Activated CD4-positive, alpha-beta T cell treated with anti-CD3 and anti-CD28 coated beads for 36 hours (primary cell): ENCODE results near the gene RAPH1. TPM values are rescaled to one million over a fixed set of nuclear protein-coding genes. Genes with fewer than 3 reads are reported as not detected.

Experiments
- ATAC-seq: fragments of 200-7000 bp; cut with Tn5 transposase; one replicate; pipeline ENCODE4 v1.10.0; 2021; ENCODE audit warnings: mild to moderate bottlenecking, moderate library complexity
- CTCF ChIA-PET: fragments of 350-600 bp; sonication (Branson Sonifier 250); formaldehyde crosslinking; loops from one replicate; lab custom pipeline; 2021; ENCODE audit warnings: antibody characterized with exemption; lab: Charles Lee
- POLR2A ChIA-PET: fragments of 350-600 bp; sonication (Branson Sonifier 250); formaldehyde crosslinking; loops from one replicate; lab custom pipeline; 2021; ENCODE audit warnings: antibody characterized with exemption, inconsistent platforms; lab: Charles Lee
- DNase-seq: peaks from one replicate; pipeline ENCODE4 v3.0.0-alpha.2; 2020
- H3K27ac Mint-ChIP-seq: one replicate; pipeline ENCODE4 v1.8.0; 2021; ENCODE audit warnings: mixed read lengths
- H3K27me3 Mint-ChIP-seq: one replicate; pipeline ENCODE4 v1.8.0; 2021; ENCODE audit warnings: mixed read lengths
- H3K36me3 Mint-ChIP-seq: one replicate; pipeline ENCODE4 v1.8.0; 2021; ENCODE audit warnings: low read depth, mixed read lengths
- H3K4me1 Mint-ChIP-seq: one replicate; pipeline ENCODE4 v1.8.0; 2021; ENCODE audit warnings: mixed read lengths
- H3K4me3 Mint-ChIP-seq: one replicate; pipeline ENCODE4 v1.8.0; 2021; ENCODE audit warnings: mild to moderate bottlenecking, moderate library complexity, mixed read lengths
- H3K9me3 Mint-ChIP-seq: one replicate; pipeline ENCODE4 v1.8.0; 2021; ENCODE audit warnings: low read depth, mixed read lengths
- intact Hi-C, 2 experiments: fragments of 100-400 bp; cut with DNase I in 1 of 2; cut with micrococcal nuclease in 1 of 2; formaldehyde crosslinking; loops; one replicate each; pipeline versions ENCODE4 v1.14.2 to v1.15.1; 2022 to 2024; cut with DNase I, micrococcal nuclease
- total RNA-seq, 2 experiments: library from RNA; stranded (reverse); gene quantifications; one replicate each; pipeline ENCODE4 v1.2.3, GENCODE V29; 2021

RAPH1 gene, protein sequence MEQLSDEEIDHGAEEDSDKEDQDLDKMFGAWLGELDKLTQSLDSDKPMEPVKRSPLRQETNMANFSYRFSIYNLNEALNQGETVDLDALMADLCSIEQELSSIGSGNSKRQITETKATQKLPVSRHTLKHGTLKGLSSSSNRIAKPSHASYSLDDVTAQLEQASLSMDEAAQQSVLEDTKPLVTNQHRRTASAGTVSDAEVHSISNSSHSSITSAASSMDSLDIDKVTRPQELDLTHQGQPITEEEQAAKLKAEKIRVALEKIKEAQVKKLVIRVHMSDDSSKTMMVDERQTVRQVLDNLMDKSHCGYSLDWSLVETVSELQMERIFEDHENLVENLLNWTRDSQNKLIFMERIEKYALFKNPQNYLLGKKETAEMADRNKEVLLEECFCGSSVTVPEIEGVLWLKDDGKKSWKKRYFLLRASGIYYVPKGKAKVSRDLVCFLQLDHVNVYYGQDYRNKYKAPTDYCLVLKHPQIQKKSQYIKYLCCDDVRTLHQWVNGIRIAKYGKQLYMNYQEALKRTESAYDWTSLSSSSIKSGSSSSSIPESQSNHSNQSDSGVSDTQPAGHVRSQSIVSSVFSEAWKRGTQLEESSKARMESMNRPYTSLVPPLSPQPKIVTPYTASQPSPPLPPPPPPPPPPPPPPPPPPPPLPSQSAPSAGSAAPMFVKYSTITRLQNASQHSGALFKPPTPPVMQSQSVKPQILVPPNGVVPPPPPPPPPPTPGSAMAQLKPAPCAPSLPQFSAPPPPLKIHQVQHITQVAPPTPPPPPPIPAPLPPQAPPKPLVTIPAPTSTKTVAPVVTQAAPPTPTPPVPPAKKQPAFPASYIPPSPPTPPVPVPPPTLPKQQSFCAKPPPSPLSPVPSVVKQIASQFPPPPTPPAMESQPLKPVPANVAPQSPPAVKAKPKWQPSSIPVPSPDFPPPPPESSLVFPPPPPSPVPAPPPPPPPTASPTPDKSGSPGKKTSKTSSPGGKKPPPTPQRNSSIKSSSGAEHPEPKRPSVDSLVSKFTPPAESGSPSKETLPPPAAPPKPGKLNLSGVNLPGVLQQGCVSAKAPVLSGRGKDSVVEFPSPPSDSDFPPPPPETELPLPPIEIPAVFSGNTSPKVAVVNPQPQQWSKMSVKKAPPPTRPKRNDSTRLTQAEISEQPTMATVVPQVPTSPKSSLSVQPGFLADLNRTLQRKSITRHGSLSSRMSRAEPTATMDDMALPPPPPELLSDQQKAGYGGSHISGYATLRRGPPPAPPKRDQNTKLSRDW
- 1 to 10 TPM; 8.5 to 9.9 TPM for total RNA-seq

- ChIA-PET POLR2A (interaction anchor here (0.5 to 0.7 kb wide), 3 partner anchors 207 to 1269 kb away, joined by 3 to 5 read pairs (median 4); no protein-coding TSS in a partner anchor), CTCF (interaction anchor here (0.6 to 0.7 kb wide), 2 partner anchors 52 to 111 kb away, joined by 3 read pairs; no protein-coding TSS in a partner anchor)
- Mint-ChIP-seq H3K9me3 (peaks cover 21% of the 10 kb centered on the region), H3K4me3 (peak within 1 kb of the TSS; percentile 74), H3K27me3 (peaks cover 9% of the 10 kb centered on the region), H3K4me1 (peaks cover 30% of the 10 kb centered on the region), H3K27ac (peak within 1 kb of the TSS; percentile 56), H3K36me3 (peaks cover 8% of the 10 kb centered on the region)
- ATAC-seq (peak; percentile 77), DNase-seq (peak; percentile 85)
- intact Hi-C loops: loop anchor here (1.0 to 2.0 kb wide), 7 partner anchors 44 to 1158 kb away; partner anchors contain the start of genes BMPR2 (in 1 of the 2) and CD28 (in 1 of the 2)
Observed at GRCh38 chr2:203535078-203535783, at the start of gene RAPH1. TSS of gene RAPH1 (minus strand) at chr2:203535301. CDS start at chr2:203495353, 39,948 bp downstream.

GRCh38 chr2:203584784-203585183, 49.7 kb upstream of the RAPH1 start:
- ChIA-PET CTCF (interaction anchor here (1.4 kb wide), 1 partner anchor 10 kb away, joined by 3 read pairs; no protein-coding TSS in a partner anchor), POLR2A (interaction anchor here (1.0 kb wide), 1 partner anchor 122 kb away, joined by 3 read pairs; no protein-coding TSS in a partner anchor)
- ATAC-seq (no peak), DNase-seq (no peak)
- H3K4me3 Mint-ChIP-seq: no peak overlapping the region
- peaks cover 20% of the 10 kb centered on the region for H3K4me1 Mint-ChIP-seq
- intact Hi-C loops: loop anchor here in 1 of 2 experiments (5.0 kb wide), 1 partner anchor 218 kb away; no protein-coding TSS in a partner anchor
- H3K9me3 Mint-ChIP-seq: no peaks in the 10 kb centered on the region
- H3K27me3 Mint-ChIP-seq: no peaks in the 10 kb centered on the region
- H3K27ac Mint-ChIP-seq: no peak overlapping the region
- no peaks in the 10 kb centered on the region for H3K36me3 Mint-ChIP-seq

- ChIA-PET CTCF (interaction anchor here (0.6 to 1.3 kb wide), 5 partner anchors 13 to 1122 kb away, joined by 3 to 5 read pairs (median 3); no protein-coding TSS in a partner anchor), POLR2A (interaction anchor here (0.6 kb wide), 1 partner anchor 182 kb away, joined by 3 read pairs; no protein-coding TSS in a partner anchor)
- peaks cover 30% of the 10 kb centered on the region for H3K4me1 Mint-ChIP-seq
- no peaks in the 10 kb centered on the region for H3K9me3 Mint-ChIP-seq
- H3K27ac Mint-ChIP-seq: no peak overlapping the region
- intact Hi-C loops: loop anchor here in 1 of 2 experiments (5.0 kb wide), 1 partner anchor 219 kb away; no protein-coding TSS in a partner anchor
- no peaks in the 10 kb centered on the region for H3K27me3 Mint-ChIP-seq
- ATAC-seq (peak; percentile 50), DNase-seq (peak; percentile 59)
- H3K36me3 Mint-ChIP-seq: no peaks in the 10 kb centered on the region
- H3K4me3 Mint-ChIP-seq: no peak overlapping the region
Observed at GRCh38 chr2:203583701-203584100, 48.6 kb upstream of the RAPH1 start.

GRCh38 chr2:203583084-203583695, 48.1 kb upstream of the RAPH1 start:
- ATAC-seq: no peak
- Mint-ChIP-seq H3K9me3 (no peaks in the 10 kb centered on the region), H3K36me3 (no peaks in the 10 kb centered on the region), H3K27ac (no peak overlapping the region), H3K4me3 (no peak overlapping the region), H3K4me1 (peaks cover 31% of the 10 kb centered on the region), H3K27me3 (no peaks in the 10 kb centered on the region)
- intact Hi-C loops: loop anchor here in 1 of 2 experiments (5.0 kb wide), 1 partner anchor 219 kb away; no protein-coding TSS in a partner anchor
- no peak for DNase-seq
- ChIA-PET POLR2A (interaction anchor here (0.6 kb wide), 1 partner anchor 183 kb away, joined by 3 read pairs; no protein-coding TSS in a partner anchor), CTCF (interaction anchor here (0.6 to 1.3 kb wide), 5 partner anchors 13 to 1121 kb away, joined by 3 read pairs; no protein-coding TSS in a partner anchor)

DNA sequence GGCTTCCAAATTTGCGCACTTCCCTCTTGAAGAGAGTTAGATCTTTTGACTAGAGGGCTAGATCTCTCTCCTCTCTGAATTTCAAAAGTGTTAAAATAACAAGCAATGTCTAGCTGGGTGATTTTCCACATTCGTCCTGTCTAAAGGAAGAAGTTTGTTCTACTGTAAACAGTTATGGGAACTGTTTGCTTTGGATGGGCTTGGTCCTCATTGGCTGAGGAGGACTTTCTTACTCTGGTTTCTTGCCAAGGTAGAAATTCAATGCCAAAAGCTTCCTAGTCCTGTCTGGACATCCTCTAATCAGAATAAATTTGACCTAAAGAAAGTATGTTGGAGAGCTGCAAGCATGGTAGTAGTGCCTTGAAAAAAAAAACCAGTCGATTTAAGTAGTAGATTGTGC, 47.4 kb upstream of the RAPH1 start:
- Mint-ChIP-seq H3K9me3 (no peaks in the 10 kb centered on the region), H3K36me3 (no peaks in the 10 kb centered on the region), H3K27me3 (no peaks in the 10 kb centered on the region), H3K4me1 (peaks cover 31% of the 10 kb centered on the region), H3K27ac (no peak overlapping the region), H3K4me3 (no peak overlapping the region)
- intact Hi-C loops: loop anchor here in 1 of 2 experiments (5.0 kb wide), 1 partner anchor 220 kb away; no protein-coding TSS in a partner anchor
- DNase-seq: no peak
- ATAC-seq: no peak
- POLR2A ChIA-PET: no interaction called here
- CTCF ChIA-PET: interaction anchor here (0.6 kb wide), 1 partner anchor 135 kb away, joined by 3 read pairs; no protein-coding TSS in a partner anchor

DNA sequence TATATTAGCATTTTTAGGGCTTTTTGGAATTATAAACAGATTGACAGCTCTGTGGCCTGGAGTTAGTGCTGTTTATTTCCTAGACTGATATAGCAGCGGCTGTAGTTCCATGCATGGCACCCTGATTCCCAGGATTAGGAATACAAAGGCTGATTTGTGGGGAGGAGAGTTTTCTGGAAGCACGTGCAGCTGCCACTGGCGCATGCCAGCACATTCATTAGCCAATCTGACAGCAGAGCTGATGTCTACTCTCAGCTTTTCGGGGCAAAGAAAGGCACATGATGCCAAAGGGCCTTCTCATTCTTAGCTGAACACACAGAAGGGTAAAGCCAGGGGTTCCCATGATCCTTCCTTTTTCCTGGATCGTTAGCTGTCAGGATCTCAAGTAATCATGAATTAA, 45.7 kb upstream of the RAPH1 start:
- intact Hi-C loops: loop anchor here in 1 of 2 experiments (5.0 kb wide), 1 partner anchor 221 kb away; no protein-coding TSS in a partner anchor

DNA sequence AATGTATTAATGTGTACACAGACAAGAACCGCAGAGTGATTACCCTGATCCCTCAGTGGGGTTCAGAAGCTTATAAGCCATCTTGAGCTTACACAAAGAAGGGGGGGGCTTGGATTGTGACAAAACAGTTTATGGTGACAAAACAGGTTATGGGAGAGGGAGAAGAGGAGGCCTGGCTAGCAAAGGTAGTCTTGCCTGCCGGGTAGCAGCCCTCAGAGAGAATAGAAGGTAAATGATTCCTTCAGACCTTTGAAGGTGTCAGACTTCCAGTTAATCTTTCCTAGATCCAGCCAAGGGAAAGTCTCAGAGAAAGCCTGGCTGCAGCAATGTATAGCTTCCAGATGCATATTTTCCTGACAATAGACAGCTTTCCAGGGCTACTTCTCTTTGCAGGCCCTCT, 44.6 kb upstream of the RAPH1 start:
- Mint-ChIP-seq H3K9me3 (no peaks in the 10 kb centered on the region), H3K36me3 (no peaks in the 10 kb centered on the region), H3K4me3 (no peak overlapping the region), H3K4me1 (peaks cover 23% of the 10 kb centered on the region), H3K27ac (peak overlapping the region; percentile 78), H3K27me3 (no peaks in the 10 kb centered on the region)
- CTCF ChIA-PET: interaction anchor here (0.6 to 1.8 kb wide), 4 partner anchors 12 to 236 kb away, joined by 3 to 7 read pairs (median 3); no protein-coding TSS in a partner anchor
- no peak for ATAC-seq
- intact Hi-C loops: loop anchor here (1.0 to 5.0 kb wide), 8 partner anchors 19 to 313 kb away; partner anchors contain the start of genes CD28 (in 2 of the 2) and RAPH1 (in 2 of the 2)
- POLR2A ChIA-PET: interaction anchor here (1.2 kb wide), 2 partner anchors 20 to 250 kb away, joined by 3 to 4 read pairs; no protein-coding TSS in a partner anchor
- no peak for DNase-seq

More for the DNA sequence above, 45.7 kb upstream of the RAPH1 start:
- peaks cover 29% of the 10 kb centered on the region for H3K4me1 Mint-ChIP-seq
- no peaks in the 10 kb centered on the region for H3K9me3 Mint-ChIP-seq
- DNase-seq (no peak), ATAC-seq (no peak)
- H3K27me3 Mint-ChIP-seq: no peaks in the 10 kb centered on the region
- no peaks in the 10 kb centered on the region for H3K36me3 Mint-ChIP-seq
- ChIA-PET CTCF (interaction anchor here (0.6 to 1.8 kb wide), 2 partner anchors 234 to 236 kb away, joined by 7 read pairs; no protein-coding TSS in a partner anchor), POLR2A (no interaction called here)
- H3K4me3 Mint-ChIP-seq: no peak overlapping the region
- no peak overlapping the region for H3K27ac Mint-ChIP-seq

DNA sequence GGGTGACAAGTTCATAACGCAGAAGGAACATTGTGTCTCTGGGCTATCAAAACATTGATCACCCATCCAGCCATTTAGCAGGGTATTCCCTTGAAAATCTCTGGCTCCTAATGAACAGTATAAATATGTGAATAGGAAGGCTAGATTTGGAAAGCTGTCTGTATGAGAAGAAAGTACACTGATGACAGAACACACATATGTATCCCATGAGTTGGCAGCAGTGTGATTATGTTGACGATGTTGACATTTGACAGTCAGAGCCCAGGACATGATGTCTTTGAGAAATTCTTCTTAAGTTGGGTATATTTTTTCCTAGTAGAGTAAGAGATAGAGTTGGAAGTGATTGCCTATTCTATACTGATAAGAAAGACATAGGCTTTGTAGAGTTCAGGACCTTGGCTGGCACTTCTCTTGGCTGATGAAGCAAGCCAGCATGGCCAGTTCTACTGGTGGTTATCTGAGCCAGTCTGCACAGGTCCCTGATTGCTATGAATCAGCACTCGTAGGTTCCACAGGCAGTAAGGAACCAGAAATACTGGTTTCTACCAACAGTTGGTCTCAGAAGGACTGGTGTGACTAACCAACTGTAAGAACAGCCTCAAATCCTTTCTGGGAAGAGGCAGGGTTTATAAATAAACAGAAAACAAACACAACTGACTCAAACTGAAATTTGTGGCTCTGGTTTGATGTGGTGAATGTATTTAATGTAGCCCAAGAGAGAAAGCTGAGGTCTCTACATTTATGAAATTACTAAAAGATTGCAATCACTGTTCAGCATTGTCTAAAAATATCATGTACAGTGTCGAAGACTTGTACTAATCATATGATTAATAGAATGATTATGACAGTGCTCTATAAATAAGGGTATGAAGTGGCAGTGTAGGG, 43.9 kb upstream of the RAPH1 start:
- H3K9me3 Mint-ChIP-seq: no peaks in the 10 kb centered on the region
- H3K4me3 Mint-ChIP-seq: no peak overlapping the region
- ATAC-seq: peak; percentile 95
- peaks cover 21% of the 10 kb centered on the region for H3K4me1 Mint-ChIP-seq
- H3K27ac Mint-ChIP-seq: peak overlapping the region; percentile 78
- no peaks in the 10 kb centered on the region for H3K27me3 Mint-ChIP-seq
- DNase-seq: peak; percentile 67
- CTCF ChIA-PET: interaction anchor here (0.7 to 1.8 kb wide), 3 partner anchors 20 to 236 kb away, joined by 3 to 7 read pairs (median 3); no protein-coding TSS in a partner anchor
- intact Hi-C loops: loop anchor here (1.0 to 5.0 kb wide), 7 partner anchors 20 to 313 kb away; partner anchors contain the start of genes CD28 (in 2 of the 2) and RAPH1 (in 2 of the 2)
- POLR2A ChIA-PET: interaction anchor here (0.6 to 1.2 kb wide), 4 partner anchors 10 to 251 kb away, joined by 3 to 4 read pairs (median 4); no protein-coding TSS in a partner anchor
- no peaks in the 10 kb centered on the region for H3K36me3 Mint-ChIP-seq
